Measurements from ENCODE around the gene CCT8. TPM values are rescaled to one million over a fixed set of nuclear protein-coding genes. Genes with fewer than 3 reads are reported as not detected.

CCT8 gene
- total and polyA plus RNA-seq, 2 of the 8 experiments (the other 6 are each of a cell fraction or from before 2014, with no cell fraction given), result 151 to 319 TPM

GRCh38 chr21:29117372-29117955 lies 44.0 kb upstream of the CCT8 start:
- no peak overlapping the region for H4K5ac ChIP-seq (ENCODE audit: insufficient read length, low read depth, low read length)
- no peaks in the 10 kb centered on the region for H3K79me1 ChIP-seq (ENCODE audit: low read depth, low read length)
- H3K27me3 ChIP-seq (replicated peaks in 1 of 4; ENCODE audit: control insufficient read depth in 3 of 4, extremely low read depth in 1 of 4, insufficient read depth in 3 of 4, low read length in 3 of 4), result no peaks in the 10 kb centered on the region
- H2BK15ac ChIP-seq (ENCODE audit: low read length), result no peak overlapping the region
- H2BK5ac ChIP-seq (ENCODE audit: low read depth, low read length), result no peak overlapping the region
- DNase-seq (ENCODE audit: low read depth in 1 of 2, low spot score in 2 of 2) (no peak), FAIRE-seq (no peak)
- no peak overlapping the region for H4K91ac ChIP-seq (replicated peaks; ENCODE audit: insufficient read length, low read length)
- H3K36me3 ChIP-seq (ENCODE audit: control insufficient read depth in 2 of 4, insufficient read depth in 4 of 4, low read length in 3 of 4), result no peaks in the 10 kb centered on the region
- H3K18ac ChIP-seq (ENCODE audit: extremely low read depth, low read length), result no peak overlapping the region
- H3K4me1 ChIP-seq (replicated peaks in 1 of 4; ENCODE audit: control insufficient read depth in 3 of 4, insufficient read depth in 4 of 4, low read length in 3 of 4), result peaks cover 0 to 4% (median 2%) of the 10 kb centered on the region in 4 experiments; a peak in 4 of 7 replicates
- no peak overlapping the region for H3K14ac ChIP-seq (ENCODE audit: insufficient read length)
- no peak overlapping the region for H2BK120ac ChIP-seq (replicated peaks; ENCODE audit: low read depth, low read length)
- no peak overlapping the region for H3K56ac ChIP-seq (replicated peaks; ENCODE audit: insufficient read length, low read depth, low read length)
- no peak overlapping the region for H4K8ac ChIP-seq (ENCODE audit: extremely low read depth, insufficient read depth, low read length)
- no peak overlapping the region for H2AFZ ChIP-seq (ENCODE audit: low read length)
- no peak overlapping the region for H3K27ac ChIP-seq (ENCODE audit: low read depth, low read length)
- WGBS, 2 experiments (ENCODE audit: extremely low coverage in 1 of 2, insufficient coverage in 1 of 2, insufficient read length in 1 of 2, insufficient replicate concordance in 2 of 2, low coverage in 1 of 2, low lambda C conversion rate in 2 of 2, missing lambda C conversion rate in 1 of 2), result 91% methylated on average over 3 of the region's 3 CpGs; no CpG with 5 or more reads in 1 of the 2 experiments
- H3K4ac ChIP-seq (replicated peaks; ENCODE audit: insufficient read length, low read depth, low read length), result no peak overlapping the region
- H2BK20ac ChIP-seq (ENCODE audit: low read length), result no peak overlapping the region
- no peak overlapping the region for H3K4me2 ChIP-seq (ENCODE audit: insufficient read depth in 1 of 2, low read depth in 2 of 2, low read length in 2 of 2)
- H4K20me1 ChIP-seq (replicated peaks in 1 of 2; ENCODE audit: control insufficient read depth in 1 of 2, insufficient read depth in 2 of 2, low read length in 2 of 2), result no peaks in the 10 kb centered on the region
- ChIA-PET POLR2A (ENCODE audit: partially characterized antibody) (no interaction called here), CTCF (ENCODE audit: partially characterized antibody) (no interaction called here)
- no peak overlapping the region for H3K23ac ChIP-seq (ENCODE audit: insufficient read length)
- no peaks in the 10 kb centered on the region for H3K9me3 ChIP-seq (ENCODE audit: insufficient read depth in 2 of 2, low read depth in 1 of 2, low read length in 1 of 2)
- H3K4me3 ChIP-seq (ENCODE audit: extremely low read depth in 1 of 4, insufficient read depth in 2 of 4, low read depth in 3 of 4, low read length in 4 of 4), result no peak overlapping the region
- no peaks in the 10 kb centered on the region for H3K79me2 ChIP-seq (ENCODE audit: control insufficient read depth in 1 of 2, insufficient read depth in 2 of 2, low read length in 2 of 2)
- H3K23me2 ChIP-seq (ENCODE audit: low read depth, low read length), result no peaks in the 10 kb centered on the region
- no peak overlapping the region for H2AK5ac ChIP-seq (ENCODE audit: low read depth, low read length)
- H3K9ac ChIP-seq (replicated peaks in 1 of 4; ENCODE audit: extremely low read depth in 1 of 4, low read depth in 3 of 4, low read length in 3 of 4), result no peak overlapping the region
- H2BK12ac ChIP-seq (ENCODE audit: low read depth, low read length), result no peak overlapping the region
- no peak for TF ChIP-seq BCL11A (IDR thresholded peaks at IDR 0.05; ENCODE audit: low read depth in 2 of 2, low read length in 2 of 2)
- TF ChIP-seq EGR1 (IDR thresholded peaks at IDR 0.05; ENCODE audit: borderline replicate concordance, low read depth, low read length), result no peak
- no peak for TF ChIP-seq CEBPB (IDR thresholded peaks at IDR 0.05; ENCODE audit: low read depth, low read length)
- no peak for TF ChIP-seq POLR2A (IDR thresholded peaks at IDR 0.05; ENCODE audit: control extremely low read depth in 1 of 2, low read depth in 2 of 2, low read length in 2 of 2)
- TF ChIP-seq SAP30 (IDR thresholded peaks at IDR 0.05; ENCODE audit: insufficient read depth, insufficient replicate concordance, low read length), result no peak
- TF ChIP-seq SP1 (IDR thresholded peaks at IDR 0.05; ENCODE audit: low read depth, low read length), result no peak
- TF ChIP-seq POU5F1 (IDR thresholded peaks at IDR 0.05; ENCODE audit: low read depth, low read length), result no peak
